ENCODE data around the gene KDM3A.

Gene KDM3A, protein sequence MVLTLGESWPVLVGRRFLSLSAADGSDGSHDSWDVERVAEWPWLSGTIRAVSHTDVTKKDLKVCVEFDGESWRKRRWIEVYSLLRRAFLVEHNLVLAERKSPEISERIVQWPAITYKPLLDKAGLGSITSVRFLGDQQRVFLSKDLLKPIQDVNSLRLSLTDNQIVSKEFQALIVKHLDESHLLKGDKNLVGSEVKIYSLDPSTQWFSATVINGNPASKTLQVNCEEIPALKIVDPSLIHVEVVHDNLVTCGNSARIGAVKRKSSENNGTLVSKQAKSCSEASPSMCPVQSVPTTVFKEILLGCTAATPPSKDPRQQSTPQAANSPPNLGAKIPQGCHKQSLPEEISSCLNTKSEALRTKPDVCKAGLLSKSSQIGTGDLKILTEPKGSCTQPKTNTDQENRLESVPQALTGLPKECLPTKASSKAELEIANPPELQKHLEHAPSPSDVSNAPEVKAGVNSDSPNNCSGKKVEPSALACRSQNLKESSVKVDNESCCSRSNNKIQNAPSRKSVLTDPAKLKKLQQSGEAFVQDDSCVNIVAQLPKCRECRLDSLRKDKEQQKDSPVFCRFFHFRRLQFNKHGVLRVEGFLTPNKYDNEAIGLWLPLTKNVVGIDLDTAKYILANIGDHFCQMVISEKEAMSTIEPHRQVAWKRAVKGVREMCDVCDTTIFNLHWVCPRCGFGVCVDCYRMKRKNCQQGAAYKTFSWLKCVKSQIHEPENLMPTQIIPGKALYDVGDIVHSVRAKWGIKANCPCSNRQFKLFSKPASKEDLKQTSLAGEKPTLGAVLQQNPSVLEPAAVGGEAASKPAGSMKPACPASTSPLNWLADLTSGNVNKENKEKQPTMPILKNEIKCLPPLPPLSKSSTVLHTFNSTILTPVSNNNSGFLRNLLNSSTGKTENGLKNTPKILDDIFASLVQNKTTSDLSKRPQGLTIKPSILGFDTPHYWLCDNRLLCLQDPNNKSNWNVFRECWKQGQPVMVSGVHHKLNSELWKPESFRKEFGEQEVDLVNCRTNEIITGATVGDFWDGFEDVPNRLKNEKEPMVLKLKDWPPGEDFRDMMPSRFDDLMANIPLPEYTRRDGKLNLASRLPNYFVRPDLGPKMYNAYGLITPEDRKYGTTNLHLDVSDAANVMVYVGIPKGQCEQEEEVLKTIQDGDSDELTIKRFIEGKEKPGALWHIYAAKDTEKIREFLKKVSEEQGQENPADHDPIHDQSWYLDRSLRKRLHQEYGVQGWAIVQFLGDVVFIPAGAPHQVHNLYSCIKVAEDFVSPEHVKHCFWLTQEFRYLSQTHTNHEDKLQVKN (N-terminal part only)

DNA sequence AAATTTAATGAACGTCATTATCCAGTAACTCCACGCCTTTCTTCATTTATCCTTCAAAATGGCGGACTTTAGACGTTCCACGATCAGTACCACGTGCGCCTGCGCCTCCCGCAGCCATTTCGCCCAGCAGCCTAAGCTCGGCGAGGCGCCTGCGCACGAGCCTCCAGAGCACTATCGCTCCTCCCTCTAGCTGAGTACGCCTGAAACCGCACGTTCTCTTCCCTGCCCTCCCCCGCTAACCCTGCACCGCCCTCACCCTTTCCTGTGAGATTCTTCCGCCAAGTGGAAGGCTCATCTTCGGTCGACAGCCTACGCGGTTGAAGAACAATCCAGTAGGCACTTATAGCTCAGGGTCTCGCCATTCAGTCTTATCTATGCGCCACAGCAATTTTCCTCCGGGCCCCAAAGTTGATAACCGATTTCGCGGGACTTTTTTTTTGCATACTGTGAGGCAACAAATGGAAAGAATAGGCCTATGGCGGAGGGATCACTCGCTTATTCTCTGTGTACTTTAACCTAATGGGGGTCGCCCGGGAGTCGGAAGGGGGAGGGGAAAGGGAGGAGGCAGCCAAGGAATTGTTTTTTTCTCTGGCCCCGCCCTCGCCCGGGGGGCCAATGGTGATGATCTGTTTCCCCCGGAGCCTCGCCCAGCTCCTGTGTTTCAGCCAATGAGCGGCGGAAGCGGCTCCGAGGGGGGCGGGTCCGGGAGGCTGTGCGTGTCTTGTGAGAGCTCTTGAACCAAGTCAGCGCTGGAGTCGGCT is at the start of gene KDM3A:
TSS of gene KDM3A (plus strand) at position 741 of the 761 bp plus-strand sequence. CDS start 677 bp downstream, outside the sequence.
- peak; percentile 99 for DNase-seq

DNA sequence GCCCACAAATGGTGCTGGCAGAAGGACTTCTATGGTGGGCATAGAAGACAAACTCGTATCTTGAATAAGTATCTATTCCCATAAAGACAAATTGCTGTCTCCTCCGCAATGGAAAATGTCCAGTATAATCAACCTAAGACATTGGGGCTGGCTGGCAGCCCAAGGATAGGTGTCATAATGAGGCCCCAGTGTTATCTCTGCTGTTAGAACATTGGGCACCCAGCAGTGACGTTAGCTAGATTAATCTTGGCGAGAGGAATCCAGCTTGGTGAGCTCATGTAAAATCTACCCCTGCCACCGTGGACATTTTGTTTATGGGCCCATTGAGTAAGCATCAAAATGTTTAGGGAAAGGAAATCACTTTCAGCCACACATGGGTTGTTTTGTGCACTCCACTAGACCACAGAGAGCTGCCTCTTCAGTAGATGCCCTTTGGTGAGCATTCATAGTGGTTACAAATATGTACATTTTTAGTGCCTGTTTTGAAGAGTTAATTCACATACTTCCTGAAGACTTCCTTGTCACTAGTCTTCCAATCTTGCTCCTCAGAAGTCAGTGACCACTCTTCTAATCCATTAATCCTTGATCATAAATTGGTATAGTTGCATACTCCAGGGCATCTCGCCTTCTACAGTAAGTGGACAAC is 48.2 kb upstream of the KDM3A start:
- no peak for DNase-seq

DNA sequence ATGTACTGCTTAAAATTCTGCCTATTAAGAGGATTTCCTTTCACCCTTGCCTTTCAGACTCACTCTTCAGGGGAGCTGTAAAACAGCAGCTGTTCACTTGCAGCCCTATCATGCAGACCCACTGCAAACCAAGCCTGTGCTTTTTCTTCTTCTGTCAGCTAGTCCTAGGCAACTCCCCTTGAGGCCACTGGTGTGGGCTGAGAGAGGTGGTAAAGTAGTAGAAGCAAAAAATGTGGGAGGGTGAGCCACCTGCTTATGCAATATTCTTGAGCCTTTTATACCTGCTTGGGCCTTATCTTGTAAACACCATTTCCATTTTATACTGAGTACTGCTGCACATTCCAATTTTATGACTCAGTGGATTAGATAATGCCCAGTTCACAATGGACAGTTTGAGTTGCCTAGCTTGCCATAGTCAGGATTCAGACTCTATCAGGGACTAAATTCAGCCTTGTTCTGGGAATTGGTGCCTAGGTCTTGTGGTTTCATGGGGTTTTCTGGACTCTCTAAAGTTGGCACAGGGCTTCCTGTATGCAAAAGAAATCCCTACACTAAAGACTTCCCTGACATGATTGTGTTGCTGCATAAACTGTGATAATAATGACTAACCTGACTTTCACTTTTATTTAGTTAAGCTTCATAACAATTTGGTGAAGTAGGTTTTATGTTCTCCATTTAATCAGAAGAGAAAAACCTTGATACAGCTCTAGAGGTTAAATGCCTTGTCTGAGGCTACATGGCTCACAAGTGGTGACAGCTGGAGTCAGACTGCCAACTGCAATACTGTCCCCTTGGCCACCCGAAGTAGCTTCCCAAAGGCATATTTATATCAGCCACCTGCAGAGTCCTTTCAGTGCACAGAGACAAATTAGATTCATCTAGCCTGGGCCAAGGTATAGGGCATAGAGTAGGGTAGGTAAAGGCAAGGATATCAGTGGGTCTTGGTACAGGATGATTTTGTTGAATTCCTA is 47.4 kb upstream of the KDM3A start:
- no peak for DNase-seq

DNA sequence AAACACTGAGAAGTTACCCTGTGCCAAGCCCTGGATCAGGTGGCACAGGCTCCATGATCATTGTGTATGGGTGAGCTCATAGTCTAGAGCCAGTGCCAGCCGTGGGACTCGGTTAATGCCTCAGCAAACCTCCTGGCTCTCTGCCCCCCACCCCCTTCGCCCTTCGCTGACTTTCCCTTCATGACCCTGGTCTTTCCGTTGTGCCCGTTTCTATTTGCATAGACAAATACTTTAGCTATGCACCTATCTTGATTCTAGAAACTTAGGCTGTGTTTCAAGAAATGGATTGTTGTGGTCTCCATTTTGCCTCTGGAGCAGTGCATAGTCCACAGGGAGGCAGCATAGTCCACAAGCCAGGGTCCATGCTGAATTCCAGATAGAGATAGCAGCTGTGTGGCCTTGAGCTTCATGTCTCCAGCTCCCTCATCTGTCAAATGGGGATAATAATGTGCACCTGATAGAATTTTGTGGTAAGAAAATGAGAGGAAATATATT is 44.8 kb upstream of the KDM3A start:
- DNase-seq = no peak

DNA sequence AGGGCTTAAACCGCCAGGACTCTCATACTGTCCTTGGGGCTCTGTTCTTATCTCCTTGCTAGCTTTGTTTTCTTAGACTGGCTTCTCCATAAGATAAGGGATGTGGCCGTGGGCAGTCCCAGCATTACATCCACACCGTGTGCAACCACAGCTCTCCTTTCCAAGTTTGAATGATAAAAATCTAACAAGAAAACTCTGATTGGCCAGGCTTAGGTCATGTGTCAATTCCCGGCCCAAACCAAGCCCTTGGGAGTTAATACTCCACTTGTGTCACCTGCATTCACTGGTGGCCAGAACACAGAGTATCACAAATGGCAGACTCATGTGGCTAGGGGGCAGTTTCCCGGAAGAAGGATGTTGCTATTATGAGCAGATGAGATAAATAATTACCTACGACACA is 43.2 kb upstream of the KDM3A start:
- DNase-seq = no peak

DNA sequence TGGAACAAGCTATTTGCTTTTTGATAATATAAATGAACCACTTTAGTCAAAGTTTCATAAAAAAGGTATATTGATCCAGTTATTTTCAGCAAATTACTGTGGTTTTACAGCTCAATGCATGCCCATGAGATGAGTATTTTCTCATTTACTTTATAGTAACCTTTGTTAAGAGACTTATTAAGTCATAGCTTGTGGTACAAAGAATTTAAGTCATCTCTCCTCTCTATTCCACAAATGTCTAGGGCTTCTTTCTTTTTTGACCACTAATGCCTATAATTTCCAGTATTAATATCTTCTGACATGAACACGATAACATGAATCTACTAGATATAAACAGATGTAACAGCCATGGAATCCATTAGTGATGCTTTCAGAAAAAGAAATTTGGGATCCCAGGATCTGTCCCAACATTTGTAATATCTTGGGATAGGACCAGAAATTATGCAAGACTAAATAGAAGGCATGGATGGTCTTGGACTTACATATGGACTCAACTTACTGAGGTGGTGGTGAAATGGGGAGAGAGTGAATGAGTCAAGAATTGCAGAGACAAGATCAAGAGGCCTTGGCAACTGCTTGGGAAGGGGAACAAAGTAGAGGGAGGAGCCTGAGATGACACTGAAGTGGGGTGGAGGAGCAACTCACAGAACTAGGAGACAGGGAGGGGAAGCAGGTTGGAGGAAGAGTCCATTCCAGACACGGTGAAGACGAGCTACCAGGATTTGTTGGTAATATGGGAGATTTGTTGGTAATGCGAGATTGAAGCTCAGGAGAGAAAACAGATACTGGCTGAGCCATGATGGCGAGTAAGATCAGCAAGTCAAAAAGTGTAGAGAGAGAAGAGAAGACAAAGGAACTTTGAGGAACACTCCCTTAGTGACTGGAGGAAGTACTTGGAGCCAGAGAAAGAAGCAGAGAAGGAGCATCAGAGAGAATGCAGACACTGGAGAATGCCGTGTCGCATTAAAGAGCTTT is 42.4 kb upstream of the KDM3A start:
- DNase-seq = no peak

DNA sequence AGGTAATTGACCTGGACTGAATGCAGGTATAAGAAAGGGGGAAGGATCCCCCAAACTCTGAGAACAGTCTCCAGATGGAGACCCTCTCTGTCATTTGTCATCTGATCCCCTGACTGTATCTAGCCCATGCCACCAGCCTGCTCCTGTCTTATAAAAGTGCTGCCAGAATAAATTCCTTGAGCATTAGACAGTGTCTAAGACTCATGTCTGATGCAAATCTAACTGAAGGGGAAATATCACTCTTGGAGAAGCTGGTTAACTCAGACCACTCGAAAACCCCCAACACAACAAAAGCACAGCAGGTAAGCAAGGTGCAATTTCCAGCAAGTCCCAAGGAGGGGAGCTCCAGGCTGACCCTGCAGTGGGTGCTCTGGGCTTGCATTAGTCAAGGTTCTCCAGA is 40.9 kb upstream of the KDM3A start:
- DNase-seq = no peak

DNA sequence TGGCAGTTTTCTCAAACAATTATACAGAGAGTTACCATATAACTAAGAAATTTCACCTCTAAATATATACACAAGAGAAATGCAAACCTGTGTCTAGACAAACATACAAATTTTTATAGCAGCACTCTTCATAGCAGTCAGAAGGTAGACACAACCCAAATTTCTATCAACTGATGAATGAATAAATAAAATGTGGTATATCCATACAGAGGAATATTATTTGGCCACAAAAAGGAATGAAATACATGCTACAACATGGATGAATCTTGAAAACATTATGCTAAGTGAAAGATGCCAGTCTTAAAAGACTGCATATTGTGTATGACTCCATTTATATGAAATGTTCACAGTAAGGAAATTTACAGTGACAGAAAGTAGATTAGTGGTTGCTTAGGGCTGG is 30.6 kb upstream of the KDM3A start:
- no peak for DNase-seq

DNA sequence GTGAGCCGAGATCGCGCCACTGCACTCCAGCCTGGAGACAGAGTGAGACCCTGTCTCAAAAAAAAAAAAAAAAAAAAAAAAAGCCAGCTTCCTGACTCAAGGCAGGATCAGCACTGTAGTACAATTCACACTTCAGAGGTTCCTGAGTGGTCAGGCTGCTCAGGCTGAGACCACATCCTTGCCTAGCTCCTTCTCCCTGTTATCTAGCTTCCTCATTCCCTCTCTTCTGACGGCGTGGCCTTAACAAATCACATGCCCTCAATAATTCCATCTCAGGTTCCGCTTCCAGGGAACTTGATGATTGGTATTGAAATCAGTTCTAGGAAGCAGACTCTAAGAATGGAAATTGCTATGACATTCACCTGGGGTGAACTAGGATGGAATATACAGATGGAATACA is 29.8 kb upstream of the KDM3A start:
- DNase-seq = no peak

DNA sequence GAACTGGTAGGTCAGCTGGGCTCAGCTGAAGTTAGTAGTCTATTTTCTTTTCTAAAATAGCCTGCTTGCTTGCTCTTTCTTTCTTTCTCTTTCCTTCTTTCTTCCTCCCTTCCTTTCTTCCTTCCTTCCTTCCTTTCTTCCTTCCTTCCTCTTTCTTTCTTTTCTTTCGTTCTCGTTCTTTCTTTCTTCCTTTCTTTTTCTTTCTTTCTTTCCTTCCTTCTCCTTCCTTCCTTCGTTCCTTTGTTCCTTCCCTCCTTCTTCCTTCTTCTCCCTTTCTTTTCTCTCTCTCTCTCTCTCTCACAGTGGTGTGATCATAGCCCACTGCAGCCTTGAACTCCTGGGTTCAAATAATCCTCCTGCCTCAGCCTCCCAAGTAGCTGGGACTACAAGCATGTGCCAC is 29.2 kb upstream of the KDM3A start:
- DNase-seq = no peak

DNA sequence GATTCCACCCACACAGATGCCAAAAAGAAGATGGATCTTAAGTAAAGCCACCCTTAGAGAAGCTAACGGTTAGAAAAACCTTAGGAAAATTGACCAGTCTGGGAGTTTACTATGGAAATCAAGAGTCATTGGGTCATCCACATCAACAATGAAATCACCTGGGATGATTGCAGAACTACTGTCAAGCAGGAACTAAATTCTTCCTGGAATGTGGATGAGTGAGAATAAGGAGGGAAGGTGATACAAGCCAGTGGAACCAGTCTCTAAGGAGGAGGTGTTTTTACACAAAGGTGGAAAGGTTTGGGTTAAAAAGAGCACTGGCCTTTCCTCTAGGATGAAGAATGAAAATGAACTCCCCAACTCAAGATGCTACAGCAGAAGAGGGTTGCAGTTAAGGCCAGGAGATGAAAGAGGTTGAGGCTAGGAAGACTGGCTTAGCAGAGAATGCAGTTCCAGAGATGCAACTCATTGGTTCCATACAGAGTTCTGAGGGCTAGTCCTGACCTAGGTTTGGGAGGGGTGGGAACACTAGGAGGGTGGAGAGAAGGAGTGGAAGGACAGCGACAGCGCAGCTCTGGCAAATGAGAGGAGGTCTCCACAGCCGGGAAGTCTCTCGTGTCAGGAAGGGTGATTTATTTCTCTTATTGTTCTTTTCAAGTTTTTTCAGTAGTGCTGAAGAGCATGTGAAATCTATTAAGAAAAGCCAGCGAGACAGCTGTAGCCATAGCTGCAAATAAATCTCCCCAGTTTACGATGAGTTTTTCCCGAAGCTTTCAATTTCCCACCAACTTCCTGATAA is 27.7 kb upstream of the KDM3A start:
- DNase-seq = no peak

DNA sequence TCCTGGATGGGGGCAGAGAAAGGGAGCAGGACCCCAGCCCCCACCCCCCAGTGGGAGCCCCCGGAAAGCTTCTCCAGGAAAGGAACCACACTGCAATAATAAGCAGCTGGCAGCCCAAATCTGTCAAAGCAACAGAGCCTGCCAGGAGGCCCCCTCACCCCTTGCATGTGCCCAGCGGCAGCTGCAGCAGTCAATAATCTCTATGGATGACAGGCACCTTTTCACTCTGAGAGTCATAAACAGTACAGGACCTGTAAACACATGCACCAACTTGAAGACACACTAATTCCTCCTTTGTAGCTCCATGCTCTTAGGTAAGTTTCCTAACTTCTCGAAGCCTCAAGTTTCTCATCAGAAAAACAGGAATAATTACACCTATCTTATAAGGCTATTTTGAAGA is 26.2 kb upstream of the KDM3A start:
- DNase-seq = no peak

DNA sequence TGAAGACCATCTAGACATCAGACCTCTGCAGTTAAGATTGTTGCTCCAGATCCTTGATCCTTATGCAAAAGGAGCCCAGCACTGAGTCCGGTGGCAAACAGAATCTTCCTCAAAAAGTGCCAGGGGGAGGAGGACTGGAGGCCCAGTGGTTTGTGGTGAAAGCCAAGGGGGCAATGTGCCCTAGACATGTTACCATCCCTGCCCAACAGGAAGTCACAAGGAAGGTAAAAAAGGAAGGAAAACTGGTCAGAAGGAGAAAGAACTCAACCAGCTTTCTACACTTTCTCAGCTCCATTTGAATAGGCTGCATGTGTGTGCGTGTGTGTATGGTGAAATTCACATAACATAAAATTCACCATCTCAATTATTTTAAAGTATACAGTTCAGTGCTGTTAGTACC is 25.0 kb upstream of the KDM3A start:
- no peak for DNase-seq

DNA sequence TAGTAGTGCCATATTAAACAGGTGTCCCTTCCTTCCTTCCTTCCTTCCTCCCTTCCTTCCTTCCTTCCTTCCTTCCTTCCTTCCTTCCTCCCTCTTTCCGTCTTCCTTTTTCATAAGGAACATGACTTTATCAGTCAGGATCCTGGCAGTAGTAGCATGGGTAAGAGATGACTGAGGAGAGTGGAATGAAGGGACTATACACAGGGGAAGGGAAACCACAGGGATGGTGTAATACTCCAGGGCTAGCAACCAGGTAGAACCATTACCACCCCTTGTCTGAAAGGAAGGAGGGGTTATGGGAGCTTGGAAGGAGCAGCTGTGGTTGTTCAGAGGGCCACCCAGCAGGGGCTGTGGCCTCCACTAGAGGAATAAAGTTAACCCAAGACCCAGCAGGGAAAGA is 23.2 kb upstream of the KDM3A start:
- no peak for DNase-seq

DNA sequence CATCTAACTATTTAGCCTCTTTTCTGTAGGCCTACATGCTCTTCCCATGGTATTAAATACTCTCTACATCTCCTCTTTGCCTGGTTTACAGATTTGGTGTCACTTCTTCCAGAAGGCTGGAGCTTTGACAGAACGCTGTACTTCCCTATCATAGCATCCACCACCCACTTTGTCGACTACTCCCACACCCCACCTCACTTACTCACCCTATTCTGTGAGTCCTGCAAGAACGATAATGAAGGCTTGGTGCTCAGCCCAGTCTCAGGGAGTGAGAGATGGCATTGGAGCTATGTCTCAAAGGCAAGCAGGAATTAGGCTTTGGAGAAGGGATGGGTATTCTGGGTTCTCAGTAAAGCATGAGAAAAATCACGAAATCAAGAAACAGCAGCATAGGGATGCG is 20.3 kb upstream of the KDM3A start:
- DNase-seq = no peak

DNA sequence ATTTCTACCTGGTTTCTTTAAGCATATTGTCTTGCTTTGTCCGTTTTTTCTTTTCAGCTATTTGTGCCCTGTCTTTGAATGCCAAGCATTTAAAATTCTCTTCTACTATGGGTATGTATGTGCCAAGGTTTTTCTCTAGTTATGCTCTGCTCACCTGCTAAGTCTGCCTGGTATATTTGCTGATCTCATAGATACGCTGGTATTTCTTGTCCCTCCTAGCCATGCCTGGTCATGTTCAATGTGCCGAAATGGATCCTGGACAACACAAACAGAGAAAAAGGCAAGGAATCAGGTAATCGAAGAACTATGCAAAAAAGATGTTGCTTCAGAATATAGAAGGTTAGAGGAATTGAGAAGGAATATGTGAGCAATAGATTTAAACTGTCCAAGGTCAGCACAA is 14.9 kb upstream of the KDM3A start:
- no peak for DNase-seq

DNA sequence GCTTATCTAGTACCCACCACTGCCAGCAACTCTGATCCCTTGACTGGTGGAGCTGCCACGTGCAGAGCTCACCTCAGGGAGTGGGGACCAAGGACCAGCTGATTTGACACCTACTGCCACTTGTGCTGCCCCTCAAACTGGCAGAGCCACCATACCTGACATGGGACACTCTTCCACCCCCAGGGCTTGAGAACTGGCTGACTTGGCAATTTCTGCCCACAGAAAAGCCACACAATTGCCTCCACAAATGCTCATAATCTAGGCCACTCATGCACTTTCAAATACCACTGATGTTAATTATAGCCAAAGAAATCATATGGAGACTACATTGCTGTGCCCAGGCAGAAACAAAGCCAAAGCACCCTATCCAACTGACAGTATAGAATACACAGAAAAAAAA is 11.8 kb upstream of the KDM3A start:
- DNase-seq = no peak

DNA sequence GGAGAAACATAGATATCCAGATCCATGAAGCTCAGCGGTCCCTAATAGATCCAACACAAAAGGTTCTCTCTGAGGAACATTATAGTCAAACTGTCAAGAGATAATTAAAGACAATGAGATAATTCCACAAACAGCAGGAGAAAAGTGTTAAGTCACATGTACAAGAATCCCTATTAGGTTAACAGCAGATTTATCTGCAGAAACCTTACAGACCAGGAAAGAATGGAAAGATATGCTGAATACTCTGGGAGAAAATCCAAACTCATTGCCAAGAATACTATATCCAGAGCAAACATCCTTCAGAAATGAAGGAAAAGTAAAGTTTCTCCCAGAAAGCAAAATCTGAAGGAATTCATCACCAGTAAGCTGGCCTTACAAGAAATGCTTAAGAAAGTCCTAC is 10.8 kb upstream of the KDM3A start:
- DNase-seq = no peak
